VCaP (cell line): ENCODE measurements around the gene IP6K3.
A peak's percentile ranks its signal among the peaks of the same experiment; 100 is the strongest.

ENCODE experiments used
- H3K27ac ChIP-seq: fragments of 450-650 bp; 2 replicates; pipeline ENCODE4 v1.5.1; 2017
- TF ChIP-seq, protein P1 (sequence below): fragments of 450-650 bp; conservative IDR thresholded peaks from 2 replicates; pipeline ENCODE4 v1.5.1; 2017; ENCODE audit warnings: mild to moderate bottlenecking, moderate library complexity

Gene IP6K3

DNA sequence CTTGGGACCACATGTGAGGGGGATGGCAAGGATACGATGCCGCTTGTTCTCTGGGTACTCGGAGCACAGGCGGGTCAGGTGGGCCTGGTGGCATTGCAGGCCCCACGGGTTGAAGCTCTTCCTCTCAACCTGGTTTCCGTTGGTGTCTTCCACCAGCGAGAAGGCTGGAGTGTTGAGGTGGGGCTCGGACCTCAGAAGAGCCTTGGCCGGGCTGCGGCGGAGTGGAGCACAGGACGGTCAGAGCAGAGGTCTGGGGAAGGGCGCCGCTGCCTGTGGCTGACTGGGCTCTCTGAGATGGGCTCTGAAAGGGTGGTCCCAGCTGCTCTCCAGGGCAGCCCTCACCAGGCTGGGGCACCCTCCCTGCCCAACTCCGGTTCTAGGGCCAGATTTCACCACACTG, 20.0 kb downstream of the IP6K3 start:
- TF ChIP-seq, protein P1, sequence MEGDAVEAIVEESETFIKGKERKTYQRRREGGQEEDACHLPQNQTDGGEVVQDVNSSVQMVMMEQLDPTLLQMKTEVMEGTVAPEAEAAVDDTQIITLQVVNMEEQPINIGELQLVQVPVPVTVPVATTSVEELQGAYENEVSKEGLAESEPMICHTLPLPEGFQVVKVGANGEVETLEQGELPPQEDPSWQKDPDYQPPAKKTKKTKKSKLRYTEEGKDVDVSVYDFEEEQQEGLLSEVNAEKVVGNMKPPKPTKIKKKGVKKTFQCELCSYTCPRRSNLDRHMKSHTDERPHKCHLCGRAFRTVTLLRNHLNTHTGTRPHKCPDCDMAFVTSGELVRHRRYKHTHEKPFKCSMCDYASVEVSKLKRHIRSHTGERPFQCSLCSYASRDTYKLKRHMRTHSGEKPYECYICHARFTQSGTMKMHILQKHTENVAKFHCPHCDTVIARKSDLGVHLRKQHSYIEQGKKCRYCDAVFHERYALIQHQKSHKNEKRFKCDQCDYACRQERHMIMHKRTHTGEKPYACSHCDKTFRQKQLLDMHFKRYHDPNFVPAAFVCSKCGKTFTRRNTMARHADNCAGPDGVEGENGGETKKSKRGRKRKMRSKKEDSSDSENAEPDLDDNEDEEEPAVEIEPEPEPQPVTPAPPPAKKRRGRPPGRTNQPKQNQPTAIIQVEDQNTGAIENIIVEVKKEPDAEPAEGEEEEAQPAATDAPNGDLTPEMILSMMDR: no peak
- H3K27ac ChIP-seq: peak overlapping the region; percentile 98; the same call in 1 of the 2 replicates

DNA sequence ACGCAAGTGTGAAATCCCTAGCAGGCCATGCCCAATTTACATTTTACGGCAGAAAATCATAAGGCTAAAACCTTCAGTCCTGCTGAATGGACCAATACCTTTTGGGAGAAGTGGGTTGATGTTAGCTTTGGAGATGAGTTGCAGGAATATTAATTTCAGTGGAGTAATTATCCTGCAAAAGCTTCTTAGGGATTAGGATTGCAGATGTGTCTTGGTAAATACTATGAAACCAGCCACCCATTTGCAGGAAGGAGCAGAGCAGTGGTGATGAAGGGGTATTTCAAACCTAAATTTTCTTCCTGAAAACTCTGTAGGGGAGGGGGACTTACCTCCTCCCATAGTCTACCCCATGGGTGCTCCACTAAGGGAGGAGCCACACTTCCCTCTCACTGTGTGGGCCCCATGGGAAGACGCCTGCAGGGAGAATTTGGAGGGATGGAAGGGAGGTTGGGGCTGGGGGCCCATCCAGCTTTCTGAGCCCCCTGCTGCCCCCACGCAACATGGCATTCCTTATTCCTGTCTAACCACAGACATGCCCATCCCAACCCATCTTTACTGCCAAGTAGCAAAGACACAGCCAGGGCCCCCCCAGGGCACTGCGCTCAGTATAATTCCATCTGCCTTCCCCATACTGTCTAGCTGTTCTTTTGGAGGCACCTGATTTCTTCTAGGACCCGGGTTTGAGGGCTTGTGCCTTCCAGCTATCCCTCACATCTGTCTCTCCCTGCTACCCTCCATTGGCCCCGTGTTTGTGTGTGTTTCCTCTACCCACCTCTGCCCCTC, 20.6 kb downstream of the IP6K3 start:
- H3K27ac ChIP-seq: peak overlapping the region; percentile 98; the same call in 1 of the 2 replicates
- TF ChIP-seq, protein P1: no peak

DNA sequence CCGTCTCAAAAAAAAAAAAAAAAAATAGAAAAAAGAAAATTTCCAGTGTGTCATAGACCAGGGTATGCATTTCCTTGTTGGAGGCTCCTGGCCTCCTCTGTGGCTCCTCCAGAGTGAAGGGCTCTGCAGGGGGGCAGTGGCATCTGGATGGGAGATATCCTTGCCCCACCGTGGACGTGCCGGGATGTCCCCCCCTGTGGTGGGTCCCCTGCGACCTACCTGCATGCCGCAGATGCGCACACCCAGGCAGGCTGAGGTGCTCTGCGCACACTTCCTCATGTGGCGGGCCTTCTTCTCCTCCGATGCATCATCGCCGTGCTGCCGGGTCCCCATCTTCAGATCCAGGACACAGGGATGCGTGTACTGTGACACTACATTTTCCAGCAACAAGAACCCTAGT, 21.5 kb downstream of the IP6K3 start:
- H3K27ac ChIP-seq: peak overlapping the region; percentile 98; the same call in 1 of the 2 replicates
- TF ChIP-seq, protein P1: no peak

DNA sequence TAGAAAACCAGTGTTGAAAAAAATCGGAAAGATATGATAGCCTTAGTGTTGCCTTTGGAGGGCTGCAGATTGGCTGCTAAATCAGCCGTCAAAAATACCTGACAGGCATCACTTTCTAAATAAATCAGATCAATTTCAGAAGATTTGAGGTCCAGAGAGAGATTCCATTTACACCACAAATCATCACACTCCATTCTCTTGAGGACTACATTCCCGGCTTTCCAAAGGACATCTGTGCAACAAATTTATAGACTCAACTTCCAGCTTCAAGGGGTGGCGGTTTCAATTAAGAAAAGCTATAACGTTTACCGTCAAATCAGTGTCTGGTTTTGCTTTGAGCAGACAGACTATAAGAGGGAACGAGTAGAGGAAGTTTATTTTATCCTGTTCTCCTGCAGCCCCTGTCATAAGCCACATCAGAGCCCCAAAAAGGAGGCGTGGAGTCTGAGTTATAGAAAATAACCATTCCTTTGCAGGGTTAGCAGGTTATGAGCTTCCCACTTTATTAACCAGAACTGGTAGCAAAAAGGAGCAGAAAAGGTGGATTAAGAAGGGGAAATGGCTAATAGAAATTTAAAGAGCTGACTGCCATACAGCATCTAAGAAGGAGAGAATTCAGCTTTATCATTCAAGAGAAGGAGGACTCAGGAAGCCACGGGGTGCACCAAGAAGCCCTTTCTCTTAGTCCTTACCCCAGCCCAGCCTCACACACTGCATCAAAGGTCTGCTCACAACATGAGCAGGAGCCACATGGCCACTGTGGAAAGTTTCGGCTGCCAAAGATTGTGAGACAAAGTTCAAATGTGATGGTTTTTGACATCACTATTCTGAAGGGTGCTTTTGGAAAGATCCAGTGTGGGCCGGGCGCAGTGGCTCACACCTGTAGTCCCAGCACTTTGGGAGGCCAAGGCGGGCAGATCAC, 22.3 kb downstream of the IP6K3 start:
- peak overlapping the region; percentile 98; the same call in 1 of the 2 replicates for H3K27ac ChIP-seq
- TF ChIP-seq, protein P1: no peak

DNA sequence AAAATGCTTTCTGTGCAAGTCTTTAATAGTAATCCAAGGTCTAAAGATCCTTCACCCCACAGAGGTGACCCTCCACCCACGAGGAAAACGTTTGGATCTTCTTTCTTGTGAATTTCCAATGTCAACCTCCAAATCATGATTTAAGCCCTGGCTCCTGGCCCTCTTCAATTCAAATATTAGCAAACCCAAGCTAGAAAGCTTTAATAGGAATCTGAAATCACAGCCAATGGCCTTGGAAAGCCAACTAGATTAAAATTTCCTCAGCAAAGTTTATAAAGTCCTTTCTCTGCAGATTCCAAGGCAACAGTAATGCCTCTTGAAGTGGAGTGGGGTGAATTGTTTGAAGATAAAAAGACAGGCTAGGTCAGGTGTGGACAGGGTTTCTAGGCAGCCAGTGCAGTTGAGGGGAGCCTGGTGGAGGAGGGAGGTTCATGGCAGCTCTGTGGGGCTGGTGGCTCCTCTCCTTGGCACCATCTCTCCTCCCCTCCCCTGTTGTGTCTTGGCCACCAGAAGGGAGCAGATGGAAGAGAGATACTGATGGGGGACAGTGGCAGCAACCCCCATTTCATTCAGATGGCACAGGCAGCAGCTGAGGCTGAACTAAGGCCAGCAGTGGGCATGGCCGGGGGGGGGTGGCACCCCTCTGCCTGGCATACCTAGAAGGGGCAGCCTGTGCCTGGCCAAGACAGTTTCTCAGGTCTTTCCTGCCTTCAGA, 23.2 kb downstream of the IP6K3 start:
- TF ChIP-seq, protein P1: no peak
- H3K27ac ChIP-seq: peak overlapping the region; percentile 98

DNA sequence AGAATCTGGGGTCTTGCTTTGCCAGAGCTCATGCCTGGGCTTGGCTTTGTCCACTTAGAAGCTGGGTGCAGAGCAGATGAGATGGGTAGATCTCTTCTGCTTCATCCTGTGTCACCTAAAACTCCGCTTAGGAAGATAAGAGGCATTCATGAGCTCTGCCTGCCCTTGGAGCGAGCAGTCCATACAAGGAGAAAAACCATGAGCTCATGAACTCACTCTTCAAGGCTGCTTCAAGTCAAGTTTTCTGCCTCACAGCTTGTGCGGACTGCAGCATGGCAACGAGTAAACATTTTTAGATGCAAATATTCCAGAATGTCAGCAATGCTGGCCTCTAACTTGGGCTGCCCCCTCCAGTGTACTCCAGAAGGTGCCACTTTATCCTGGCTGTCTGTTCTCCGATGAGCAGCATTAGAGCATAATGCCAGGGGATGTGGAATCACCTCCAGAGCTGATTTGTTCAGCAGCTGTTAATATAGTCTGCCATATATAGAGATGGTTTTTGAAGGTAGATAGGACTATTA, 24.5 kb downstream of the IP6K3 start:
- TF ChIP-seq, protein P1: no peak
- peak overlapping the region; percentile 98 for H3K27ac ChIP-seq

DNA sequence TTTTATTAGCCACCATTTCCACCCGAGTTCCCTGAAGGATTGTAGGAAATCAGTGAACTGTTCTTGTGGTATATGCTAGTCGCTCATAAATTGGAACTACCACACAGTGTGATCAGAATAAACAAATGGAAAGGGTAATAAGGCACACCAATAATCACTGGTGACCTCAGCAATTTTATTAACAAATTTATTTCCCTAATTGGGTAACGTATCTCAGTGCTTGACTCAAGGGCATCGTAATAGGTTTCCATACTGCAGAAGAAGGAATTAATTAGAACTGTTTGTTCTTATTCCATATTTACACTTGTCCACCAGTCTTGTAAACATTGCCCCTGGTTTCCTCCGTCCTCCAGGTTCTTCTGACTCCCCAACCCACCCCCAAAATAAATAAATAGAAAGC, 25.2 kb downstream of the IP6K3 start:
- TF ChIP-seq, protein P1: no peak
- peak overlapping the region; percentile 98 for H3K27ac ChIP-seq
